GM12878 (cell line): ENCODE measurements around the gene SPAG6. TPM values are rescaled to one million over a fixed set of nuclear protein-coding genes. Genes with fewer than 3 reads are reported as not detected.

Experiments
- CEBPZ ChIP-seq: fragments of 150-350 bp; IDR thresholded peaks from 2 replicates; pipeline ENCODE4 v1.6.1; 2016; ENCODE audit warnings: low read depth, low read length
- EGR1 ChIP-seq, 2 experiments: IDR thresholded peaks; 1 replicate in 1 of 2; 2 replicates in 1 of 2; pipeline ENCODE4 v1.6.1; 2011 to 2012; ENCODE audit warnings: low read depth in 2 of 2, low read length in 2 of 2, borderline replicate concordance in 1 of 2, mild to moderate bottlenecking in 1 of 2, moderate library complexity in 1 of 2
- EZH2 ChIP-seq: IDR thresholded peaks from 2 replicates; pipeline ENCODE4 v1.6.1; 2012; ENCODE audit warnings: low read depth, mild to moderate bottlenecking, control low read depth, inconsistent platforms, low read length, borderline replicate concordance; ENCODE audit not compliant: control insufficient read depth
- HCFC1 ChIP-seq: fragments of 150-350 bp; IDR thresholded peaks from 2 replicates; pipeline ENCODE4 v1.6.1; 2014; ENCODE audit warnings: low read length
- MAX ChIP-seq: IDR thresholded peaks from 2 replicates; pipeline ENCODE4 v1.6.1; 2012; ENCODE audit warnings: low read depth, low read length, improper control_type of control experiment
- MLLT1 ChIP-seq: fragments of 450-650 bp; IDR thresholded peaks from 2 replicates; pipeline ENCODE4 v1.6.1; 2016; ENCODE audit warnings: mild to moderate bottlenecking
- MYB ChIP-seq: fragments of 150-350 bp; IDR thresholded peaks from 2 replicates; pipeline ENCODE4 v1.6.1; 2014; ENCODE audit warnings: mild to moderate bottlenecking, low read depth, low read length, borderline replicate concordance
- NFIC ChIP-seq: IDR thresholded peaks from 2 replicates; pipeline ENCODE4 v1.6.1; 2012; ENCODE audit warnings: low read depth, mild to moderate bottlenecking, inconsistent platforms, low read length, moderate library complexity
- NRF1 ChIP-seq: conservative IDR thresholded peaks from 2 replicates; pipeline ENCODE4 v1.6.1; 2011; ENCODE audit warnings: mild to moderate bottlenecking, low read depth, low read length, improper control_type of control experiment
- RELB ChIP-seq: fragments of 450-650 bp; IDR thresholded peaks from 2 replicates; pipeline ENCODE4 v1.6.1; 2017; ENCODE audit warnings: low read depth, mild to moderate bottlenecking, moderate library complexity
- SPI1 ChIP-seq: IDR thresholded peaks from 2 replicates; pipeline ENCODE4 v1.6.1; 2011; ENCODE audit warnings: low read depth, mild to moderate bottlenecking, low read length, moderate library complexity, borderline replicate concordance; ENCODE audit not compliant: insufficient read depth
- TAF1 ChIP-seq: IDR thresholded peaks from 2 replicates; pipeline ENCODE4 v1.6.1; 2011; ENCODE audit warnings: mild to moderate bottlenecking, low read depth, low read length, borderline replicate concordance
- TCF7 ChIP-seq: IDR thresholded peaks from 2 replicates; pipeline ENCODE4 v1.6.1; 2014; ENCODE audit warnings: antibody characterized with exemption, borderline replicate concordance
- USF2 ChIP-seq: IDR thresholded peaks from 2 replicates; pipeline ENCODE4 v1.6.1; 2011; ENCODE audit warnings: low read depth, low read length, improper control_type of control experiment, borderline replicate concordance
- polyA plus RNA-seq, 11 experiments: library from polyadenylated mRNA; depleted of rRNA in 4 of 11; unstranded in 6 of 11; stranded (reverse) in 5 of 11; fragments of >200 nt; fragmentation: Nextera tagmentation in 4 of 11; fragmentation: Illumina TruSeq in 1 of 11; extraction: Ambion mirVana in 4 of 11; extraction: Trizol in 1 of 11; gene quantifications; 1 replicate in 1 of 11; 2 replicates in 10 of 11; pipeline versions ENCODE4 v1.2.1 to v1.2.3, GENCODE V29; 2011 to 2016; ENCODE audit warnings: inconsistent platforms in 2 of 11, missing spikeins in 2 of 11, low read depth in 1 of 11
- total RNA-seq, 4 experiments: library from RNA; depleted of rRNA in 3 of 4; stranded (reverse); fragments of >200 nt in 3 of 4; fragmentation: Illumina TruSeq in 1 of 4; extraction: Trizol in 1 of 4; gene quantifications; 2 replicates each; pipeline versions ENCODE4 v1.2.1 to v1.2.3, GENCODE V29; 2013 to 2021

SPAG6 gene
- total and polyA plus RNA-seq, 10 of the 15 experiments (the other 5 are each of a cell fraction or from before 2014, with no cell fraction given): 0.13 to 0.99 (median 0.40) TPM; not detected in 1

- TF ChIP-seq USF2 (no peak), RELB (no peak), EZH2 (no peak), TCF7 (no peak), HCFC1 (no peak), NRF1 (no peak), TAF1 (no peak), MYB (no peak), NFIC (no peak), EGR1 (IDR thresholded peaks at IDR 0.05; ENCODE audit: borderline replicate concordance in 1 of 2, low read depth in 2 of 2, low read length in 2 of 2) (no peak), MLLT1 (no peak), CEBPZ (no peak), MAX (no peak), SPI1 (no peak)
Observed at GRCh38 chr10:22461891-22462290, 116.6 kb downstream of the SPAG6 start (continued).
